ENCODE measurements around the gene NRN1L. TPM values are rescaled to one million over a fixed set of nuclear protein-coding genes. Genes with fewer than 3 reads are reported as not detected.

Gene NRN1L
- total and polyA plus RNA-seq, 4 donors, result 0.14 to 0.33 (median 0.23) TPM

- 95% methylated on average over 6 of the region's 6 CpGs for WGBS
- Histone ChIP-seq H3K4me1 (ENCODE audit: control insufficient read depth in 4 of 4, insufficient read depth in 4 of 4, low read length in 3 of 4) (peaks cover 2 to 37% (median 26%) of the 10 kb centered on the region in 4 donors), H3K9ac (ENCODE audit: low read depth in 1 of 2, low read length in 2 of 2) (no peak overlapping the region), H3K9me3 (ENCODE audit: control insufficient read depth in 4 of 4, low read length in 3 of 4) (no peaks in the 10 kb centered on the region), H3K27me3 (ENCODE audit: control insufficient read depth in 4 of 4, insufficient read depth in 4 of 4, low read length in 3 of 4) (no peaks in the 10 kb centered on the region), H3K27ac (ENCODE audit: low read depth in 1 of 2, low read length in 2 of 2) (no peak overlapping the region), H3K36me3 (ENCODE audit: control insufficient read depth in 4 of 4, insufficient read depth in 3 of 4, low read depth in 1 of 4, low read length in 3 of 4) (peaks cover 30 to 68% (median 46%) of the 10 kb centered on the region in 4 donors), H3K4me3 (ENCODE audit: low read depth in 1 of 3, low read length in 3 of 3) (no peak overlapping the region)
- no peak for DNase-seq (ENCODE audit: low spot score)
- TF ChIP-seq MAX (IDR thresholded peaks at IDR 0.05) (no peak), HNF4A (conservative IDR thresholded peaks at IDR 0.05) (no peak), REST (IDR thresholded peaks at IDR 0.05) (no peak), EGR1 (IDR thresholded peaks at IDR 0.05; ENCODE audit: low read depth in 2 of 2) (no peak), HNF4G (IDR thresholded peaks at IDR 0.05) (no peak), RXRA (IDR thresholded peaks at IDR 0.05) (no peak), FOXA1 (IDR thresholded peaks at IDR 0.05) (no peak), NR2F2 (IDR thresholded peaks at IDR 0.05) (no peak), CTCF (IDR thresholded peaks at IDR 0.05; ENCODE audit: low read depth, low read length, missing input control) (no peak)
Observed at GRCh38 chr16:67878232-67878631, 6.5 kb upstream of the NRN1L start.

GRCh38 chr16:67878846-67879245 is 5.8 kb upstream of the NRN1L start:
- no peak overlapping the region for H3K9ac ChIP-seq (ENCODE audit: low read depth in 1 of 2, low read length in 2 of 2)
- no peak for TF ChIP-seq MAX (IDR thresholded peaks at IDR 0.05)
- no peak for TF ChIP-seq YY1 (IDR thresholded peaks at IDR 0.05)
- no peak for TF ChIP-seq ZBTB33 (IDR thresholded peaks at IDR 0.05)
- TF ChIP-seq HNF4G (IDR thresholded peaks at IDR 0.05), result no peak
- no peak for TF ChIP-seq CTCF (IDR thresholded peaks at IDR 0.05; ENCODE audit: low read depth, low read length, missing input control)
- no peak for TF ChIP-seq EGR1 (IDR thresholded peaks at IDR 0.05; ENCODE audit: low read depth in 2 of 2)
- no peak for TF ChIP-seq SP1 (IDR thresholded peaks at IDR 0.05)
- TF ChIP-seq RAD21 (IDR thresholded peaks at IDR 0.05), result no peak
- no peak overlapping the region for H3K4me3 ChIP-seq (ENCODE audit: low read depth in 1 of 3, low read length in 3 of 3)
- H3K27me3 ChIP-seq (ENCODE audit: control insufficient read depth in 4 of 4, insufficient read depth in 4 of 4, low read length in 3 of 4), result no peaks in the 10 kb centered on the region
- peaks cover 30 to 70% (median 47%) of the 10 kb centered on the region in 4 donors for H3K36me3 ChIP-seq (ENCODE audit: control insufficient read depth in 4 of 4, insufficient read depth in 3 of 4, low read depth in 1 of 4, low read length in 3 of 4)
- H3K4me1 ChIP-seq (ENCODE audit: control insufficient read depth in 4 of 4, insufficient read depth in 4 of 4, low read length in 3 of 4), result peaks cover 1 to 33% (median 22%) of the 10 kb centered on the region in 4 donors
- no peak overlapping the region for H3K27ac ChIP-seq (ENCODE audit: low read depth in 1 of 2, low read length in 2 of 2)
- no peaks in the 10 kb centered on the region for H3K9me3 ChIP-seq (ENCODE audit: control insufficient read depth in 4 of 4, low read length in 3 of 4)
- 98% methylated on average over 9 of the region's 9 CpGs for WGBS
- DNase-seq (ENCODE audit: low spot score), result no peak
